ENCODE measurements around the gene TTC13. TPM values are rescaled to one million over a fixed set of nuclear protein-coding genes. Genes with fewer than 3 reads are reported as not detected.

TTC13 gene
- total RNA-seq, 1 experiment from 2014 or later, result 4.4 TPM

DNA sequence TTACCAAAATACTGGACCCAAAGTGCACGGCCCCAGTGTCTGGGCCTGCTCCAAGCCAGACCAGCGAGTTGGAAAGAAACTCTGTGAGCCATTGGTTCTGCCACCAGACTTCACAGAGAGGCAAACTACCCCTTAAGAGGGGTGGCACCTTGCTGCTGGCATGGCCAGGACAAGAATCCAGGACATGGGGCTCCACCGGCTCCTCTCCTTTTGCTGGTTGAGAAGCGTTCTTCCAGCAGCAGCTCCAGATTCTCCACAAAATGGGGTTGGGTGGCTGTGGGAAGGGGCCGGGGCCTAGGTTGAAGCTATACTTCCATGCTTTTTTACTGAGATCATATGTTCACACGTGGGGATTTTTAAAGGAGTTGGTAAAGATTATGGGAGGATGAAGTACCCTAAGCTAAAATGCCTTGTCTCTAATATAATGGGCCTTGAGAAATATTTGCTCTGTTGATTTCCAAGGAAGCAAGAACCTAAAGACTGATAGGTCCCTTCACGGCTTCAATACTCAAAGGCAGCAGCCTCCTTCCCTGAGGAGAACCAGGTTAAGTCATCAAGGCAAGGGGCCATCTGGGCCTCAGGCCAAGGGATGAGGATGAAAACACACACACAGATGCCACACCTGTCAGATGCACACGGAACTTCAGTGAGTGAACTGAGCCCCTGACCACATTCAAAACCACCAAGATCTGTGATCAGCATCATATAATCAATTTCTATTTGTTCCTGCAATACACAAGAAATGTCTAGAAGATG, 113.4 kb downstream of the TTC13 start:
- 0 out of 2 replicates have a peak, but pooled peaks cover 6% of the 10 kb centered on the region for H3K36me3 Mint-ChIP-seq
- ChIA-PET CTCF (interaction anchor here (2.2 kb wide), 1 partner anchor 223 kb away, joined by 6 read pairs; the partner anchor contains the start of gene COG2), POLR2A (no interaction called here)
- H3K4me1 Mint-ChIP-seq, result peaks cover 46% of the 10 kb centered on the region
- DNase-seq (ENCODE audit: low spot score) (no peak), ATAC-seq (no peak)
- no peaks in the 10 kb centered on the region; the same call in 1 of the 2 replicates for H3K9me3 Mint-ChIP-seq
- TF ChIP-seq, protein P1, sequence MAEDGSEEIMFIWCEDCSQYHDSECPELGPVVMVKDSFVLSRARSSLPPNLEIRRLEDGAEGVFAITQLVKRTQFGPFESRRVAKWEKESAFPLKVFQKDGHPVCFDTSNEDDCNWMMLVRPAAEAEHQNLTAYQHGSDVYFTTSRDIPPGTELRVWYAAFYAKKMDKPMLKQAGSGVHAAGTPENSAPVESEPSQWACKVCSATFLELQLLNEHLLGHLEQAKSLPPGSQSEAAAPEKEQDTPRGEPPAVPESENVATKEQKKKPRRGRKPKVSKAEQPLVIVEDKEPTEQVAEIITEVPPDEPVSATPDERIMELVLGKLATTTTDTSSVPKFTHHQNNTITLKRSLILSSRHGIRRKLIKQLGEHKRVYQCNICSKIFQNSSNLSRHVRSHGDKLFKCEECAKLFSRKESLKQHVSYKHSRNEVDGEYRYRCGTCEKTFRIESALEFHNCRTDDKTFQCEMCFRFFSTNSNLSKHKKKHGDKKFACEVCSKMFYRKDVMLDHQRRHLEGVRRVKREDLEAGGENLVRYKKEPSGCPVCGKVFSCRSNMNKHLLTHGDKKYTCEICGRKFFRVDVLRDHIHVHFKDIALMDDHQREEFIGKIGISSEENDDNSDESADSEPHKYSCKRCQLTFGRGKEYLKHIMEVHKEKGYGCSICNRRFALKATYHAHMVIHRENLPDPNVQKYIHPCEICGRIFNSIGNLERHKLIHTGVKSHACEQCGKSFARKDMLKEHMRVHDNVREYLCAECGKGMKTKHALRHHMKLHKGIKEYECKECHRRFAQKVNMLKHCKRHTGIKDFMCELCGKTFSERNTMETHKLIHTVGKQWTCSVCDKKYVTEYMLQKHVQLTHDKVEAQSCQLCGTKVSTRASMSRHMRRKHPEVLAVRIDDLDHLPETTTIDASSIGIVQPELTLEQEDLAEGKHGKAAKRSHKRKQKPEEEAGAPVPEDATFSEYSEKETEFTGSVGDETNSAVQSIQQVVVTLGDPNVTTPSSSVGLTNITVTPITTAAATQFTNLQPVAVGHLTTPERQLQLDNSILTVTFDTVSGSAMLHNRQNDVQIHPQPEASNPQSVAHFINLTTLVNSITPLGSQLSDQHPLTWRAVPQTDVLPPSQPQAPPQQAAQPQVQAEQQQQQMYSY (CRISPR knock-in tag; IDR thresholded peaks at IDR 0.05), result no peak
- TF ChIP-seq, protein P2, sequence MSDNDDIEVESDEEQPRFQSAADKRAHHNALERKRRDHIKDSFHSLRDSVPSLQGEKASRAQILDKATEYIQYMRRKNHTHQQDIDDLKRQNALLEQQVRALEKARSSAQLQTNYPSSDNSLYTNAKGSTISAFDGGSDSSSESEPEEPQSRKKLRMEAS (CRISPR knock-in tag; IDR thresholded peaks at IDR 0.05), result no peak
- TF ChIP-seq JUN (CRISPR knock-in tag; IDR thresholded peaks at IDR 0.05), result no peak
- no peak overlapping the region for H3K4me3 Mint-ChIP-seq
- H3K27ac Mint-ChIP-seq, result no peak overlapping the region
- peaks cover 12% of the 10 kb centered on the region for H3K27me3 Mint-ChIP-seq (ENCODE audit: low read depth)

DNA sequence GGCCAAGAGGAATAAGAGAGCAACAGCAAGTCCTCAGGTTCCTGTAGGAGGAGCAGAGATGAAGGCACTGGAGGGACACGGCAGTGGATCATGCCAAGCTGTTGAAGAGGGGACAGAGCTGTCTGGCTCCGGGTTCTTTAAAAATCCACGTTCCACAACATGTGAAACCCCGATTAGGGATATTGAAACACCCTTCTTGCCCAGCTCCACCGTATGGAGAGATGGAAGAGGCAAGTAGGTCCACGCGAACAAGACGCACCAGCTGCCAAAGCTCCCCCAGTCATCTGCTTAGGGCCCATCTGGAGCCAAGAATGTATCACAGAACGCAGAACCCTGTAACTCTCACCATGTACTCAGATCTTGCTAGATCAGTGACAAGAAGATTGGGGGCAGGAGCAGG, 114.2 kb downstream of the TTC13 start:
- peaks cover 41% of the 10 kb centered on the region for H3K4me1 Mint-ChIP-seq
- CTCF ChIA-PET, result interaction anchor here (0.5 to 2.2 kb wide), 4 partner anchors 11 to 222 kb away, joined by 3 to 6 read pairs (median 4); partner anchors contain the start of gene COG2
- H3K27ac Mint-ChIP-seq, result no peak overlapping the region

DNA sequence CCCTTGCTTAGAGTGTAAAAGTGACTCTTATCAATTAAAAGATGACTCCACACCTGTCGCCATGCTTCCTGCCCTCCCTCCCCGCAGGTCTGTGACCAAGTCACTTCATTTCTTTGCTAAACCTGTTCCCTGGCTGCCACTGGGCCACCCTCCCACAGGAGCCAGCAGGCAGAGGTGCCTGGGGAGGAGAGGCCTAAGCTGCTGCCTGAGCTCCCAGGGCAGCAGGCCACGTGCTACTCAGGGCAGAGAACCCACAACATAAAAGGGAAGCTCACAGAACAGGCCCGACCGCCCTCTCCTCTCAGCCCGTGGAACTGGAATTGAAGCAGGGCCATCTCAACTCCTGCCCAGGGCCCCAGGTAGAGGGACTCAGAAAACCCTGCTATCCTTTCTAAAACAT, 115.2 kb downstream of the TTC13 start:
- Mint-ChIP-seq H3K36me3 (0 out of 2 replicates have a peak, but pooled peaks cover 6% of the 10 kb centered on the region), H3K27ac (0 out of 2 replicates have a peak overlapping the region, but pooled peaks have one; percentile 38), H3K9me3 (no peaks in the 10 kb centered on the region; the same call in 1 of the 2 replicates), H3K27me3 (ENCODE audit: low read depth) (peaks cover 12% of the 10 kb centered on the region), H3K4me1 (peaks cover 46% of the 10 kb centered on the region), H3K4me3 (no peak overlapping the region)
- peak; percentile 14; the same call in 1 of the 2 replicates for ATAC-seq
- ChIA-PET POLR2A (no interaction called here), CTCF (interaction anchor here (0.9 to 2.2 kb wide), 2 partner anchors 10 to 221 kb away, joined by 3 to 6 read pairs; partner anchors contain the start of gene COG2)
- peak; percentile 19 for DNase-seq (ENCODE audit: low spot score)
- TF ChIP-seq, protein P3, sequence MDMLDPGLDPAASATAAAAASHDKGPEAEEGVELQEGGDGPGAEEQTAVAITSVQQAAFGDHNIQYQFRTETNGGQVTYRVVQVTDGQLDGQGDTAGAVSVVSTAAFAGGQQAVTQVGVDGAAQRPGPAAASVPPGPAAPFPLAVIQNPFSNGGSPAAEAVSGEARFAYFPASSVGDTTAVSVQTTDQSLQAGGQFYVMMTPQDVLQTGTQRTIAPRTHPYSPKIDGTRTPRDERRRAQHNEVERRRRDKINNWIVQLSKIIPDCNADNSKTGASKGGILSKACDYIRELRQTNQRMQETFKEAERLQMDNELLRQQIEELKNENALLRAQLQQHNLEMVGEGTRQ (CRISPR knock-in tag; IDR thresholded peaks at IDR 0.05), result no peak
- TF ChIP-seq NFYB (CRISPR knock-in tag; conservative IDR thresholded peaks at IDR 0.05; ENCODE audit: low read depth) (no peak), MYBL2 (CRISPR knock-in tag; IDR thresholded peaks at IDR 0.05) (no peak), NR2C2 (CRISPR knock-in tag; IDR thresholded peaks at IDR 0.05) (no peak), ZNF416 (CRISPR knock-in tag; IDR thresholded peaks at IDR 0.05) (no peak), SP1 (CRISPR knock-in tag; conservative IDR thresholded peaks at IDR 0.05) (no peak), CREM (CRISPR knock-in tag; IDR thresholded peaks at IDR 0.05) (no peak), GTF2I (CRISPR knock-in tag; conservative IDR thresholded peaks at IDR 0.05) (no peak)
- TF ChIP-seq, protein P4, sequence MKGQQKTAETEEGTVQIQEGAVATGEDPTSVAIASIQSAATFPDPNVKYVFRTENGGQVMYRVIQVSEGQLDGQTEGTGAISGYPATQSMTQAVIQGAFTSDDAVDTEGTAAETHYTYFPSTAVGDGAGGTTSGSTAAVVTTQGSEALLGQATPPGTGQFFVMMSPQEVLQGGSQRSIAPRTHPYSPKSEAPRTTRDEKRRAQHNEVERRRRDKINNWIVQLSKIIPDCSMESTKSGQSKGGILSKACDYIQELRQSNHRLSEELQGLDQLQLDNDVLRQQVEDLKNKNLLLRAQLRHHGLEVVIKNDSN (CRISPR knock-in tag; IDR thresholded peaks at IDR 0.05), result no peak
- TF ChIP-seq, protein P5, sequence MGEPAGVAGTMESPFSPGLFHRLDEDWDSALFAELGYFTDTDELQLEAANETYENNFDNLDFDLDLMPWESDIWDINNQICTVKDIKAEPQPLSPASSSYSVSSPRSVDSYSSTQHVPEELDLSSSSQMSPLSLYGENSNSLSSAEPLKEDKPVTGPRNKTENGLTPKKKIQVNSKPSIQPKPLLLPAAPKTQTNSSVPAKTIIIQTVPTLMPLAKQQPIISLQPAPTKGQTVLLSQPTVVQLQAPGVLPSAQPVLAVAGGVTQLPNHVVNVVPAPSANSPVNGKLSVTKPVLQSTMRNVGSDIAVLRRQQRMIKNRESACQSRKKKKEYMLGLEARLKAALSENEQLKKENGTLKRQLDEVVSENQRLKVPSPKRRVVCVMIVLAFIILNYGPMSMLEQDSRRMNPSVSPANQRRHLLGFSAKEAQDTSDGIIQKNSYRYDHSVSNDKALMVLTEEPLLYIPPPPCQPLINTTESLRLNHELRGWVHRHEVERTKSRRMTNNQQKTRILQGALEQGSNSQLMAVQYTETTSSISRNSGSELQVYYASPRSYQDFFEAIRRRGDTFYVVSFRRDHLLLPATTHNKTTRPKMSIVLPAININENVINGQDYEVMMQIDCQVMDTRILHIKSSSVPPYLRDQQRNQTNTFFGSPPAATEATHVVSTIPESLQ (CRISPR knock-in tag; IDR thresholded peaks at IDR 0.05), result no peak

More for the DNA sequence above, 114.2 kb downstream of the TTC13 start:
- 0 out of 2 replicates have a peak, but pooled peaks cover 6% of the 10 kb centered on the region for H3K36me3 Mint-ChIP-seq
- DNase-seq (ENCODE audit: low spot score), result no peak
- H3K9me3 Mint-ChIP-seq, result no peaks in the 10 kb centered on the region; the same call in 1 of the 2 replicates
- H3K4me3 Mint-ChIP-seq, result no peak overlapping the region
- no peak for ATAC-seq
- peaks cover 12% of the 10 kb centered on the region for H3K27me3 Mint-ChIP-seq (ENCODE audit: low read depth)
- POLR2A ChIA-PET, result interaction anchor here (0.8 kb wide), 1 partner anchor 112 kb away, joined by 3 read pairs; no protein-coding TSS in a partner anchor
- TF ChIP-seq RELA (CRISPR knock-in tag; IDR thresholded peaks at IDR 0.05; ENCODE audit: borderline replicate concordance), result no peak
- TF ChIP-seq JAZF1 (CRISPR knock-in tag; IDR thresholded peaks at IDR 0.05), result no peak
- TF ChIP-seq, protein P6, sequence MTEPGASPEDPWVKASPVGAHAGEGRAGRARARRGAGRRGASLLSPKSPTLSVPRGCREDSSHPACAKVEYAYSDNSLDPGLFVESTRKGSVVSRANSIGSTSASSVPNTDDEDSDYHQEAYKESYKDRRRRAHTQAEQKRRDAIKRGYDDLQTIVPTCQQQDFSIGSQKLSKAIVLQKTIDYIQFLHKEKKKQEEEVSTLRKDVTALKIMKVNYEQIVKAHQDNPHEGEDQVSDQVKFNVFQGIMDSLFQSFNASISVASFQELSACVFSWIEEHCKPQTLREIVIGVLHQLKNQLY (CRISPR knock-in tag; IDR thresholded peaks at IDR 0.05), result no peak
- TF ChIP-seq, protein P1 (CRISPR knock-in tag; IDR thresholded peaks at IDR 0.05), result 0 out of 2 replicates have a peak, but pooled peaks have one; percentile 16
